Astrocyte (in vitro differentiated cells and primary cell): Measurements from ENCODE around the gene ASCL4.

Source experiments
- CTCF ChIP-seq: IDR thresholded peaks from 2 replicates; pipeline ENCODE4 v1.5.1; 2011; ENCODE audit warnings: low read depth, mild to moderate bottlenecking, inconsistent platforms, low read length, moderate library complexity; ENCODE audit not compliant: insufficient read depth
- EZH2 ChIP-seq: IDR thresholded peaks from 2 replicates; pipeline ENCODE4 v1.6.1; 2012; ENCODE audit warnings: mild to moderate bottlenecking, low read length, inconsistent platforms; ENCODE audit not compliant: insufficient read depth

- TF ChIP-seq CTCF (no peak), EZH2 (no peak)
These were observed 40.4 kb upstream of the ASCL4 start for GRCh38 chr12:107734139-107734538.
